ENCODE measurements around the gene MSL1.

GRCh38 chr17:40075942-40076498, 45.8 kb upstream of the MSL1 start:
- TF ChIP-seq, protein P1, sequence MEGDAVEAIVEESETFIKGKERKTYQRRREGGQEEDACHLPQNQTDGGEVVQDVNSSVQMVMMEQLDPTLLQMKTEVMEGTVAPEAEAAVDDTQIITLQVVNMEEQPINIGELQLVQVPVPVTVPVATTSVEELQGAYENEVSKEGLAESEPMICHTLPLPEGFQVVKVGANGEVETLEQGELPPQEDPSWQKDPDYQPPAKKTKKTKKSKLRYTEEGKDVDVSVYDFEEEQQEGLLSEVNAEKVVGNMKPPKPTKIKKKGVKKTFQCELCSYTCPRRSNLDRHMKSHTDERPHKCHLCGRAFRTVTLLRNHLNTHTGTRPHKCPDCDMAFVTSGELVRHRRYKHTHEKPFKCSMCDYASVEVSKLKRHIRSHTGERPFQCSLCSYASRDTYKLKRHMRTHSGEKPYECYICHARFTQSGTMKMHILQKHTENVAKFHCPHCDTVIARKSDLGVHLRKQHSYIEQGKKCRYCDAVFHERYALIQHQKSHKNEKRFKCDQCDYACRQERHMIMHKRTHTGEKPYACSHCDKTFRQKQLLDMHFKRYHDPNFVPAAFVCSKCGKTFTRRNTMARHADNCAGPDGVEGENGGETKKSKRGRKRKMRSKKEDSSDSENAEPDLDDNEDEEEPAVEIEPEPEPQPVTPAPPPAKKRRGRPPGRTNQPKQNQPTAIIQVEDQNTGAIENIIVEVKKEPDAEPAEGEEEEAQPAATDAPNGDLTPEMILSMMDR (conservative IDR thresholded peaks at IDR 0.05 in 1 of 2, IDR thresholded peaks at IDR 0.05 in 1 of 2; ENCODE audit: extremely low read depth in 1 of 2, insufficient read depth in 1 of 2, low read depth in 1 of 2, low read length in 2 of 2): no peak
- TF ChIP-seq EZH2 (IDR thresholded peaks at IDR 0.05; ENCODE audit: borderline replicate concordance, low read length): no peak

All from mammary epithelial cell (primary cell).